Measurements from ENCODE around the gene CYB5B. TPM values are rescaled to one million over a fixed set of nuclear protein-coding genes. Genes with fewer than 3 reads are reported as not detected.
A peak's percentile ranks its signal among the peaks of the same experiment; 100 is the strongest.

The CYB5B gene
- 80.5 and 95.0 TPM in 2 replicates for polyA plus RNA-seq (2014; cell fraction: cytosol; rRNA removed)
- 23.8 and 35.5 TPM in 2 replicates for polyA plus RNA-seq (2014; cell fraction: nucleus; rRNA removed)

- DNase-seq (ENCODE audit: low spot score) = peak; percentile 99
Observed at GRCh38 chr16:69424053-69424934, at the start of gene CYB5B. TSS of gene CYB5B (plus strand) at chr16:69424619. CDS start at chr16:69424684, 65 bp downstream.

- no peak for DNase-seq (ENCODE audit: low spot score)
Observed at GRCh38 chr16:69376393-69377059, 47.9 kb upstream of the CYB5B start.

- no peak for DNase-seq (ENCODE audit: low spot score)
Observed at GRCh38 chr16:69378036-69378435, 46.4 kb upstream of the CYB5B start.

- DNase-seq (ENCODE audit: low spot score) = no peak
Observed at GRCh38 chr16:69378760-69379159, 45.7 kb upstream of the CYB5B start.

- DNase-seq (ENCODE audit: low spot score) = no peak
Observed at GRCh38 chr16:69381231-69381630, 43.2 kb upstream of the CYB5B start.

- DNase-seq (ENCODE audit: low spot score) = no peak
Observed at GRCh38 chr16:69382421-69382820, 42.0 kb upstream of the CYB5B start.

- DNase-seq (ENCODE audit: low spot score) = no peak
Observed at GRCh38 chr16:69384974-69385373, 39.4 kb upstream of the CYB5B start.

GRCh38 chr16:69386596-69386995 lies 37.8 kb upstream of the CYB5B start:
- no peak for DNase-seq (ENCODE audit: low spot score)

GRCh38 chr16:69393898-69394849 lies 30.2 kb upstream of the CYB5B start:
- DNase-seq (ENCODE audit: low spot score) = no peak

GRCh38 chr16:69395859-69396186 lies 28.6 kb upstream of the CYB5B start:
- no peak for DNase-seq (ENCODE audit: low spot score)

GRCh38 chr16:69396187-69397061 lies 28.0 kb upstream of the CYB5B start:
- DNase-seq (ENCODE audit: low spot score) = peak; percentile 79

GRCh38 chr16:69397821-69398521 lies 26.4 kb upstream of the CYB5B start:
- DNase-seq (ENCODE audit: low spot score) = peak; percentile 66

- no peak for DNase-seq (ENCODE audit: low spot score)
Observed at GRCh38 chr16:69399361-69399760, 25.1 kb upstream of the CYB5B start.

- no peak for DNase-seq (ENCODE audit: low spot score)
Observed at GRCh38 chr16:69402439-69402838, 22.0 kb upstream of the CYB5B start.

GRCh38 chr16:69404275-69404805 lies 20.1 kb upstream of the CYB5B start:
- DNase-seq (ENCODE audit: low spot score) = no peak

GRCh38 chr16:69405326-69405725 lies 19.1 kb upstream of the CYB5B start:
- no peak for DNase-seq (ENCODE audit: low spot score)

GRCh38 chr16:69405757-69406156 lies 18.7 kb upstream of the CYB5B start:
- no peak for DNase-seq (ENCODE audit: low spot score)

GRCh38 chr16:69406780-69407331 lies 17.6 kb upstream of the CYB5B start:
- DNase-seq (ENCODE audit: low spot score) = peak; percentile 37

GRCh38 chr16:69407702-69408323 lies 16.6 kb upstream of the CYB5B start:
- DNase-seq (ENCODE audit: low spot score) = no peak

All from SK-N-DZ (cell line).